Measurements from ENCODE around the gene SSRP1. TPM values are rescaled to one million over a fixed set of nuclear protein-coding genes. Genes with fewer than 3 reads are reported as not detected.

Gene SSRP1
- total RNA-seq, 1 donor from 2014 or later, result 34.6 TPM

GRCh38 chr11:57370251-57370650 lies 34.6 kb upstream of the SSRP1 start:
- H3K9me3 ChIP-seq (replicated peaks), result no peaks in the 10 kb centered on the region
- H3K4me3 ChIP-seq, result no peak overlapping the region
- no peak for DNase-seq
- TF ChIP-seq CTCF (IDR thresholded peaks at IDR 0.05; ENCODE audit: borderline replicate concordance), result no peak
- H3K27me3 ChIP-seq (ENCODE audit: low read depth), result peaks cover 4% of the 10 kb centered on the region
- no peak overlapping the region for H3K27ac ChIP-seq (replicated peaks)
- H3K4me1 ChIP-seq, result peaks cover 22% of the 10 kb centered on the region
- H3K36me3 ChIP-seq, result no peaks in the 10 kb centered on the region
- intact Hi-C loops (cut with micrococcal nuclease), result no loop called here

- Histone ChIP-seq H3K4me3 (no peak overlapping the region), H3K36me3 (no peaks in the 10 kb centered on the region), H3K4me1 (peaks cover 22% of the 10 kb centered on the region), H3K9me3 (replicated peaks) (no peaks in the 10 kb centered on the region), H3K27me3 (ENCODE audit: low read depth) (peaks cover 9% of the 10 kb centered on the region), H3K27ac (replicated peaks) (no peak overlapping the region)
- intact Hi-C loops (cut with micrococcal nuclease), result no loop called here
- no peak for DNase-seq
- no peak for TF ChIP-seq CTCF (IDR thresholded peaks at IDR 0.05; ENCODE audit: borderline replicate concordance)
Observed at GRCh38 chr11:57368845-57369232, 33.1 kb upstream of the SSRP1 start.

GRCh38 chr11:57368106-57368844 lies 32.6 kb upstream of the SSRP1 start:
- Histone ChIP-seq H3K4me1 (peaks cover 18% of the 10 kb centered on the region), H3K36me3 (no peaks in the 10 kb centered on the region), H3K27me3 (ENCODE audit: low read depth) (peaks cover 9% of the 10 kb centered on the region), H3K4me3 (no peak overlapping the region), H3K27ac (replicated peaks) (no peak overlapping the region), H3K9me3 (replicated peaks) (no peaks in the 10 kb centered on the region)
- DNase-seq, result no peak
- no peak for TF ChIP-seq CTCF (IDR thresholded peaks at IDR 0.05; ENCODE audit: borderline replicate concordance)
- intact Hi-C loops (cut with micrococcal nuclease), result no loop called here

GRCh38 chr11:57364851-57365660 lies 29.4 kb upstream of the SSRP1 start:
- TF ChIP-seq CTCF (IDR thresholded peaks at IDR 0.05; ENCODE audit: borderline replicate concordance), result no peak
- H3K9me3 ChIP-seq (replicated peaks), result no peaks in the 10 kb centered on the region
- intact Hi-C loops (cut with micrococcal nuclease), result no loop called here
- H3K4me1 ChIP-seq, result peaks cover 6% of the 10 kb centered on the region
- peaks cover 9% of the 10 kb centered on the region for H3K27me3 ChIP-seq (ENCODE audit: low read depth)
- no peak overlapping the region for H3K4me3 ChIP-seq
- no peak for DNase-seq
- H3K36me3 ChIP-seq, result no peaks in the 10 kb centered on the region
- H3K27ac ChIP-seq (replicated peaks), result no peak overlapping the region

- Histone ChIP-seq H3K27me3 (ENCODE audit: low read depth) (peaks cover 9% of the 10 kb centered on the region), H3K4me3 (no peak overlapping the region), H3K4me1 (peaks cover 5% of the 10 kb centered on the region), H3K27ac (replicated peaks) (no peak overlapping the region), H3K36me3 (no peaks in the 10 kb centered on the region), H3K9me3 (replicated peaks) (no peaks in the 10 kb centered on the region)
- no peak for DNase-seq
- TF ChIP-seq CTCF (IDR thresholded peaks at IDR 0.05; ENCODE audit: borderline replicate concordance), result no peak
- intact Hi-C loops (cut with micrococcal nuclease), result no loop called here
Observed at GRCh38 chr11:57363131-57364080, 27.7 kb upstream of the SSRP1 start.
